GM18507 (cell line): ENCODE measurements around the gene PPIG.
A peak's percentile ranks its signal among the peaks of the same experiment; 100 is the strongest.
"Not testable (repeated sequence)": the region's sequence is repeated elsewhere in the genome, so short reads cannot be mapped to it uniquely, and the experiment has no call there.

ENCODE experiments used
- DNase-seq: peaks from one replicate; pipeline ENCODE4 v3.0.0; 2011; ENCODE audit warnings: low read depth; ENCODE audit not compliant: insufficient read length; ENCODE audit errors: extremely low spot score
- FAIRE-seq: peaks from 2 replicates; lab custom pipeline; 2011; peaks lifted over from hg19 to GRCh38; lab: Jason Lieb, UNC

The PPIG gene

DNA sequence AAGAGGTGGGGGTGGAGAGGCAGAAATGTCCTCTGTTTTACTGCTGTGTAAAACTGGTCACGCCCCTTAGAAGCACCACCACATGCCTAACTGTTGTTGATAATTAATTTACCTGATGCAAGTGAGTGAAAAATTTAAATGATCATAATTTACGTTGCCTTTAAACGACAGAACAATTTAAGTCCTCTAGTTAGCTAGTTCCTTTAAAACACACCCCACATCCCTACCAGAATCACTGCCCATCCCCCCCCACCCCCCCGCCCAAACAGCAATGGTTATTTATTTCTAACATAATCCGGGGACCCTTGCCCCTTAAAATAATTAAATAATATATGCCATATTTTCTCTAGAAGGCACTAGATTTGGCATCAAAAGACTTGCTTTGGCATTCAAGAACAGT is 633 bp upstream of the PPIG start:
- no peak for FAIRE-seq
- DNase-seq = no peak

DNA sequence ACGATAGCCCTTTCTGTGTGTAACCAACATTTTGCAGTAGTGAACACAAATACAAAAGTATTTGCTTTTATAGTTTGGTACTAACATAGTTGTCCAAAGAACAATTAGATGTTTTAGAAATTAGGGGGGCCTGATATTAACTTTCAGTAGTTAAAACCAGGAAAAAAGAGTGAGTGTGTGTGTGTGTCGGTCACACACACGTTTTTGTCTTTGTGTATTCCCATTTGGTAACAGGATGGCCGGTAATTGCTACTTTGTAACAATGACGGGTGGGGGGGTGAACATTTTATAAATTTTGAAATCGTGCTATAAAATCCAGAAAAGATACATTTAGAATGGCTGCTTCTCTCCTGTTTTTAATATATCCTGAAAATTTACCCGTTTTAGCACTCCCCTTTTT is 1.5 kb downstream of the PPIG start:
- FAIRE-seq (no peak), DNase-seq (no peak)

DNA sequence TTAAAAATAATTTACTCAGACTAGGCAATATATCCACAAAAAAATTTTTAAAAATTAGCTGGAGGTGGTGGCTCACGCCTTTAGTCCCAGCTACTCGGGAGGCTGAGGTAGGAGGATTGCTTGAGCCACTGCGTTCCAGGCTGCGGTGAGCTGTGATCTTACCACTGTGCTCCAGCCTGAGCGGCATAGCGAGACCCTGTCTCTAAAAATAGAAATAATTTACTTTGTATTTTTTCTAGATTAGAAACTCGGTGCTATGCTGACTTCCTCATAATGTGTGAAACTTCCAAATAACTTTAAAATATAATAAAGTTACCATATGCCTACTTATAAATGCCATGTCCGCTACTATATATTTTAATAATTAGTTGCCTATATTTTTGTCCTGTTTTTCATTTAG is 6.7 kb downstream of the PPIG start:
- FAIRE-seq (no peak), DNase-seq (no peak)

DNA sequence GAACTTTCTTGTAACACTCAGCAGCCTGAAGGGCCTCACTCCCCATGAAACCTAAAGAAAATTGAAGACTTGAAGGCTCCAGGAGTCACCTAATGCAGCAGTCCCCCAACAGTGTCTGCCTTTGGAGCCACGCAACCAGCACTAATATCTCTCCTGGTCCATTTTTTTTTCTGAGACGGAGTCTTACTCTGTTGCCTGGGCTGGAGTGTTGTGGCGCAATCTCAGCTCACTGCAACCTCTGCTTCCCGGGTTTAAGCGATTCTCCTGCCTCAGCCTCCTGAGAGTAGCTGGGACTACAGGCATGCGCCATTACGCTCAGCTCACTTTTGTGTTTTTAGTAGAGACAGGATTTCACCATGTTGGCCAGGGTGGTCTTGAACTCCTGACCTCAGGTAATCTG is 12.4 kb downstream of the PPIG start:
- not testable (repeated sequence) for FAIRE-seq, DNase-seq

DNA sequence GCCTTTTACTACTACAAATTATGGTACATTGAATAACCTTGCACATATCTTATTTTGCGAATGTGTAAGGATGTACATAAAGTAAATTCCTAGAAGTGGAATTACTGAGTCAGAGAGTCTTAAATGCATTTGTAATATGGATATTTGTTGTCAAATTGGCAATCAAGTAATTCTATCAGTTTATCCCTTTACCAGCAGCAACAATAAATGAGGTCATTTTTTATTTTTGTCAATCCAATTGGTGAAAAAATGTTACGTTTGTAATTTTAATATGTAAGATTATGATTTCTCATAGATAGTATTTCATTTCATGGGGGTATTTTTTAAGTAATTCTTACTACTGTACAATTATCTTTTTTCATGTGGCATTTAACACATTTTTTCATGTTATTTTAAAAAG is 14.8 kb downstream of the PPIG start:
- no peak for DNase-seq
- FAIRE-seq = no peak

DNA sequence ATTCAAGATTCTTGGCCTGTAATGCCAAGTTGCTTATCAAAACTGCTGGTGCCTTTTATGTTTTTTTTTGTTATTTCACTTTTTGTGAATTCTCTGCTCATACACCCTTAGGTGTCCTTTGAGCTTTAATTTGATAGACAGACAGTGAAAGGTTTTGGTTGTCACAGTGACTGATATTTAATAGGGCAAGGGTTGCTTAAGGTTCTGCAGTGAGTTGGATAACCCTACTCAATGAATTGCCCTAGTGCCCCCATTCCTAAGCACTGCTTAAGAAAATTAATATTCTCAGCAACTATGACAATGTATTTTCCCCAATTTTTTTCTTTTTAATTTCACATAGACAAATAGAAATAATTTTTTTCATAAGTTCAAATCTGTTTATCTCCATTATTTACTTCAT is 15.4 kb downstream of the PPIG start:
- no peak for FAIRE-seq
- DNase-seq = no peak

DNA sequence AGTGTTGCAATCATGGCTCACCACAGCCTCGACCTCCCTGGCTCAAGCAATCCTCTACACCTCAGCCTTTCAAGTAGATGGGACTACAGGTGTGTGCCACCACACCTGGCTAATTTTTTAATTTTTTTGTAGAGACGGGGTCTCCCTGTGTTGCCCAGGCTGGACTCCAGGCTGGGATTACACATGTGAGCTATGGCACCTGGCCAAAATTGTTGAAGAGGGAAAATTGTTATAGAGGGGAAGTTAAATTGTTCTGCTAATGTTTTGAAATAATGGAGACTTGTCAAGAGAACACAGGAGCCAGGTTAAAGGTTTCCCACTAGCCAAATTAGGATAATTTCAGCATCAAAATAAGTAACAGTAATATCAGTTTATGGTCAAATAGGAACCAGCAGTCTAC is 25.1 kb downstream of the PPIG start:
- no peak for FAIRE-seq

DNA sequence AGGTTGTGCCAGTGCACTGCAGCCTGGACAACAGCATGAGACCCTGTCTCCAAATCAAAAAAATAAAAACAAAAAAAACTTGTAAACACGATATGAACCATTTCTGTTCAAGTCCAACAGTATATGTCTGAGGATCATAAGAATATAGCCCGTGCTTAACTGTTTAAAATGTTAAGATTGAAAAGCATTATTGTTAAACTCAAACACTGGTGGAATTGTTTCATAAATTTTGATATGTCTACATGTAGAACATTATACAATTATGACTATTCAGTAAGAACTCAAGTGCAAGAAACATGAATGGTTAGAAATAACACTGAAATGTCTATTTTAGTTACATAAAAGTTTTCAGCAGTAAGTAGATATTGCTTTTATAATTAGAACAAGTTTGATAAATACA is 29.7 kb downstream of the PPIG start:
- DNase-seq (no peak), FAIRE-seq (no peak)

More for the DNA sequence above, 25.1 kb downstream of the PPIG start:
- DNase-seq = no peak

DNA sequence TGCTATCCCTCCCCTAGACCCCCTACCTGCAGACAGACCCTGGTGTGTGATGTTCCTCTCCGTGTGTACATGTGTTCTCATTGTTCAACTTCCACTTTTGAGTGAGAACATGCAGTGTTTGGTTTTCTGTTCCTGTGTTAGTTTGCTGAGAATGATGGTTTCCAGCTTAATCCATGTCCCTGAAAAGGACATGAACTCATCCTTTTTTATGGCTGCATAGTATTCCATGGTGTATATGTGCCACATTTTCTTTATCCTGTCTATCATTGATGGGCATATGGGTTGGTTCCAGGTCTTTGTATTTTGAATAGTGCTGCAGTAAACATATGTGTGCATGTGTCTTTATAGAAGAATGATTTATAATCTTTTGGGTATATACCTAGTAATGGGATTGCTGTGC is 31.8 kb downstream of the PPIG start:
- not testable (repeated sequence) for FAIRE-seq, DNase-seq

DNA sequence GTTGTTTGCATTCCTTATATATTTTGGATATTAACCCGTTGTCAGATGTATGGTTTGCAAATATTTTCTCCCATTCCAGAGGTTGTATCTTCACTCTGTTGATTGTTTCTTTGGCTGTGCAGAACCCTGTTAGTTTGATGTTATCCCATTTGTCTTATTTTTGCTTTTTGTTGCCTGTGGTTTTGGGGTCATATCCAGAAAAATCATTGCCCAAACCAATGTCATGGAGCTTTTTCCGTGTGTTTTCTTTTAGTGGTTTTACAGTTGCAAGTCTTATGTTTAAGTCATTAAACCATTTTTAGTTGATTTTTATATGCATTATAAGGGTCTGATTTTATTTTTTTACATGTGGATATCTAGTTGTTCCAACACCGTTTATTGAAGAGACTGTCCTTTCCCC is 35.8 kb downstream of the PPIG start:
- FAIRE-seq = no peak

DNA sequence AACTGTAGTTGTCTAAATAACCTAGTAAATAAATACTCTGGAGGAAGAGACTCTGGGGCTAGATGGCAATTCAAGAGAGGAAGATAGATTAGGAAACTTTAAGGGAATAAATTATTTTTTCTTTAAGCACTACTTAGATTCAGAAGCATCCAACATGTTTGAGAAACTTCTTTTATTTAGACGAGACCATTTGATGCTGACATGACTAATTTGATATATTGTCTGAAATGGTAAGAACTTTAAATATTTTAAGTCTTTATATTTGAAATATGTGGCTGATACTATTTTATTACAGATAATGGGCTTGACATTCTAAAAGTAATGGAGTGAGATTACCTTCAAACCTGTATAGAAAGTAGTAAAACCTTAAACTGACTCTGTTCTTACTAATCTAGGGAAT is 36.4 kb downstream of the PPIG start:
- FAIRE-seq (no peak), DNase-seq (no peak)

More for the DNA sequence above, 35.8 kb downstream of the PPIG start:
- DNase-seq = no peak

DNA sequence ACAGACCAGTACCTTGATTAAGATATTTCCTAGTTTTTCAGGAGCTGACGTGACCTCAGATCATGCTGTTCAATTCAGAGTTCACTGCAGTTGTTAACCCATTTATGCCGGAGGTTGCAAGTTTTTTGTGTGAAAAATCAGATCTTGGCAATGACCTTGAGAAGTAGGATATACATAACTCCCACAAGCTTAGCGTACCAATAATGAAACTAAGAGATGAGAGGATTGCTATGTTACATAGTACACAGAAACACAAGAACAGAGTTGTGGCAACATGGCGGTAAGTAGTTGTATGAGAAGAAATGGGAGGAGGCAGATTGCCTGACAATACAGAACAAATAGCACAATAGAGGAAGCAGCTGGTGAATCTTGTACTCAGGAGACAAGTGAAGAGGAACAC is 39.1 kb downstream of the PPIG start:
- no peak for DNase-seq
- FAIRE-seq = no peak

DNA sequence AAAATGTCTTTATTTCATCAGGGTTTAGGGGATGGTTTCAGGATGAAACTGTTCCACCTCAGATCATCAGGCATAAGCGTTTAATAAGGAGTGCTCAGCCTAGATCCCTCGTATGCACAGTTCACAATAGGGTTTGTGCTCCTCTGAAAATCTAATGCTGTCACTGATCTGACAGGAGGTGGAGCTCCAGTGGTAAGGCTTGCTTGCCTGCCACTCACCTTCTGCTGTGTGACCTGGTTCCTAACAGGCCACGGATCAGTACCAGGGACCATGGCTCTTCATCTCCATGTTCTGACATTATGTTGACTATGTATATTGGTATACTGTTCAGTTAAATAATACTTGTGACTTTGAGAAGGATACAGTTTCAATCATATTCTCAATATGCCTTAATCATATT is 41.6 kb downstream of the PPIG start:
- FAIRE-seq (no peak), DNase-seq (no peak)

DNA sequence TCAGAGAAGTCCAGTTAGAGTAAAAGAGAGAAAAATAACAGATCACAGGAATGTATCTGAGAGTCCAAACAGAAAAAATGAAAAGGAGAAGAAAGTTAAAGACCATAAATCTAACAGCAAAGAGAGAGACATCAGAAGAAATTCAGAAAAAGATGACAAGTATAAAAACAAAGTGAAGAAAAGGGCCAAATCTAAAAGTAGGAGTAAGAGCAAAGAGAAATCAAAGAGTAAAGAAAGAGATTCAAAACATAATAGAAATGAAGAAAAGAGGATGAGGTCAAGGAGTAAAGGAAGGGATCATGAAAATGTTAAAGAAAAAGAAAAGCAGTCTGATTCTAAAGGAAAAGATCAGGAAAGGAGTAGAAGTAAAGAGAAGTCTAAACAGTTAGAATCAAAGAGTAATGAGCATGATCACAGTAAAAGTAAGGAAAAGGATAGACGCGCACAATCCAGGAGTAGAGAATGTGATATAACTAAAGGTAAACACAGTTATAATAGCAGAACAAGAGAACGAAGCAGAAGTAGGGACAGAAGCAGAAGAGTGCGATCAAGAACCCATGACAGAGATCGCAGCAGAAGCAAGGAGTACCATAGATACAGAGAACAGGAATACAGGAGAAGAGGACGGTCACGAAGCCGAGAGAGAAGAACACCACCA is 52.4 kb downstream of the PPIG start:
- no peak for DNase-seq
- FAIRE-seq = no peak

DNA sequence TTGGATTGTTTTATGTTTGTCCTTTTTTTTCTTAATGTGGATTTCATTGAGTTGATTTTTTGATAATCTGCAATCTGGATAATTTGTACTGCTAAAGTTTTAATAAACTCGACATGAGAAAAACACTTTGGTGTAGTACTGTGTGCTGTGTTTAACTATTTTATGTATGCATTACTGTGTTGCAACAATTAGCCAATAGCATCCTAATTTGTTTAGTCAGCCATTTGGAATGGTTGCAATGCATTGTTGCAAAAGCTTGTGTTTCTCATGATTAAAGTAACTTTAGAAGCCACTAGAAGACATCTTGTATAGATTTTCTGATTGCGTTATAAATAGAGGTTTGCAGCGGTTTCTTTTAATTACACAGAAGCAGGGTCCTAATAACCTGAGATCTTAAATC is 53.5 kb downstream of the PPIG start:
- DNase-seq = no peak
- no peak for FAIRE-seq

DNA sequence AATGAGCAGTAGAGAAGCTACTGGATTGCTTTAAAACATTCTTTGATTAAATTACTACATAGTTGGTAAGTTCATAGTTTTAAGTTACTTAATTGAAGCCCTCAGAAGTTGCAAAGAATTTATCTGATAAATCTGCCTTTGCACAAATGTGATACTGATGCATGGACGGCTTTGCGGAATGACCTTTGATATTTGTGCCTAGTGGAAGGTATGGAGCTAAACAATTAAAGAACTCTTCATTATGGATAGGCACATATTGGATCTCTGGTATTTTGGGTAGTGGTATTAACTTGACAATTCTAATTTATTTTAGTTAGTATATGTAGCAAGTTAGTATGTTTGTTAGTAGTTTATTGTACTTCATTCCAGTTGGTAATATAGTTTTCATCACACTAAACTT is 56.0 kb downstream of the PPIG start:
- DNase-seq = no peak
- no peak for FAIRE-seq

DNA sequence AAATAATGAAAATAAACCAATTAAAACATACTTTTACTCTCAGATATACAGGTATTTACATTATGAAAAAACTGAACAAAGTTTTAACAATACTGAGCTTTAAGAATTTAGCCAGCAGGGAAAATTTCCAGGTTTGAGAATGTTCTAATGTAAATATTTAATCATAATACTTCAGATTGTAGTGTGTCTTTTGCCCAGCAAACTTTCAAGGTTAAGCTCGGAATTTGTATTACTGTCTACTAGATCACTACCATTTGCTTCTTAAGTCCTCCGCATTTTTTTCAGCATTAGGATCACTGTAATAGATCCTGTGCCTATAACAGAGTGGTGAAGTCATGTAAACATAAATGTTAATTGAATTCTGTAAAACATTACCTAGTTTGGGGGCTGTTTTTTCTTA is 57.3 kb downstream of the PPIG start:
- no peak for DNase-seq
- FAIRE-seq = no peak

DNA sequence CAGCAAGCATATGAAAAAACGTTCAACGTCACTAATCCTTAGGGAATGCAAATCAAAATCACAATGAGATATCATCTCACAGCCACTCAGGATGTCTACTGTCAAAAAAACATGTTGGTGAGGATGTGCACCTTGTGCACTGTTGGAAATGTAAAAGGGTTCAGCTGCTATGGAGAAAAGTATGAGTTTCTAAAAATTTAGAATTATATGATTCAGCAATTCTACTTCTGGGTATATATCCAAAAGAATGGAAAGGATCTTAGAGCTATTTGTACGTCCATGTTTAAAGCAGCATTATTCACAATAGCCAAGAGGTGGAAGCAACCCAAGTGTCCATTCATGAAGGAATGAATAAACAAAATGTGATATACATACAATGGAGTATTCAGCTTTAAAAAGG is 60.0 kb downstream of the PPIG start:
- FAIRE-seq = peak; percentile 9

DNA sequence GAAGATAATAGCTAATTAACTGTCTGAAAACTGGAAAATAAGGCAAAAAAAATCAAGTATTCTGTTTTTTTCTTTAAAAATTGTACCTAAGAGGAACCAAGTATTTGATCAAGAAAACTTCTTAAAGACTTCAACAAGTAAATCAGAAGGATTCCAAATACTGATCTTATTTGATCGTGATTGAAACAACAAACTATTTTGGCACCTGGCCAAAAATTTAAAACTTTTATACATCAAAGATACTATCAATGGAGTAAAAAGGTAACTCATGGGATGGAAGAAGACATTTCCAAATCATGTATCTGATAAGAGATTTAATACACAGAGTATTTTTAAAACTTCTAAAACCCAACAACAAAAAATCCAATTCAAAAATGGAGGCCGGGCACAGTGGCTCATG is 63.3 kb downstream of the PPIG start:
- FAIRE-seq (no peak), DNase-seq (no peak)

More for the DNA sequence above, 60.0 kb downstream of the PPIG start:
- no peak for DNase-seq

DNA sequence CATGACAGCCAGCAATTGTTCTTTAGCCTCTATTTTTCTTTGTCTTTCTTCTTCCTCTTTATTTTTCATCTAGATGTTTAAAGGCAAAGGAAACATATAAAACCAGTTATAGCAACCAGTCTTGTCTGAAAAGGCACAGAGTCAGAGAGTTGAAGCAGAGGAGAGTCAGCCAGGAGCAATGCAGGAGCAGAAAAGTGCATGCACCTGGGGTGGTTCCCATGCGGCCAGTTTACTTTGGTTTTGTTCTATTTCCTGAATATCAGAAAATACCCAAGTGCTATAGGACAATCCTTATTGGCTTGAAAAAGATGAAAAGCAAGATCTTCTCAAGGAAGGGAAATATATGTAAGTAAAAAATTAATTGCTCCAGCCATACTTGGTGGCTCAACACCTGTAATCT is 65.1 kb downstream of the PPIG start:
- FAIRE-seq (no peak), DNase-seq (no peak)

DNA sequence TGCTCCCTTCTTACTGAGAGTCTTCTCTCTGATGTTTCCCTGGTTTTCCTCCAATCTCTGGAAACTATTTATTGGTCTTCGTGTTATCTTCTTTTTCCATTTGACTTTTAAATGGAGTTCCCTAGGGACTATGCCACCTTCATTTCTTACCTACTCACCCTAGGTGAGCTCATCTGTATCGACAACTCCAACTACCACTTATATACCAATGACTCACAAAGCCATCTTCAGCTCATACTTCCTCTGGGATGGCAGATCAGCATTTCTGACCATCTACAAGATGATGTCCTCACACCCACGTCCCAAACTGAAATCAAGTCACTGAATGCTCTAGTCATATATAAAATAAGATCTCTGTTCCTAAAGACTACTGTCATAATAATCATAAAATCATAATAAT is 69.5 kb downstream of the PPIG start:
- DNase-seq (no peak), FAIRE-seq (no peak)

DNA sequence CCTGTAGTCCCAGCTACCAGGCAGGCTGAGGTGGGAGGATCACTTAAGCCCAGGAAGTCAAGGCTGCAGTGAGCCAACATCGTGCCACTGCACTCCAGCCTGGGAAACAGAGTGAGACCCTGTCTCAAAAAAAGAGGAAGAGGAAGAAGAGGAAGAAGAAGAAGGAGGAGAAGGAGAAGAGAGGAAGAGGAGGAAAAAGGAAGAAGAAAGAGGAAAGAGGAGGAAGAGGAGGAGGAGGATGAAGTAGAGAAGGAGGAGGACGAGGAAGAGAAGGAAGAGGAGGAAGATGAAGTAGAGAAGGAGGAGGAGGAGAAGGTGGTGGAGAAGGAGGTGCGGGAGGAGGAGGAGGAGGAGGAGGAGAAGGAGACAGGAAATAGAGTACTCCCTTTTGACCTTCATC is 72.0 kb downstream of the PPIG start:
- FAIRE-seq (no peak), DNase-seq (no peak)
